Left hindlimb (tissue), 1 donor: Measurements from ENCODE around the gene C8A.

ENCODE experiments used
- DNase-seq: peaks from one replicate; pipeline ENCODE4 v3.0.0-alpha.2; 2018

Gene C8A

DNA sequence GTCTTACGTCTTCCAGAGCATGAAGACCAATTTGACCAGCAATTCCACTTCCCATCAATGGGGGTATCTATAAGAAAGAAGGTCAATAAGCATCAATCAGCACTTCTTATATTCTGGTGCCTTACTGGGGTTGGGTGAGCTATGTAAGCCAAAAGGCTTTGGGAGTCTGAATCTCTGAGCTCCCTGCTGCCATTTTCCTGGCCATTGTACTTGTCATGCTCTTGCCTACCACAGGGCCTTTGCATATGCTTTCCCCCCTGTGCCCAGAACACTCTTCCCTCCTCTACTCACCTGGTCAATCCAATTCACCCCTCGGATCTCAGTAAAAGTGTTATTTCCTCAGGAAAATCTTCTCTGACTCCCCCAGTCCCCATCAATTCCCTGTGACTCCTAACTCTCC lies 74.9 kb downstream of the C8A start:
- DNase-seq = no peak

- DNase-seq = no peak
Measured at GRCh38 chr1:56931211-56931610, 76.6 kb downstream of the C8A start.

DNA sequence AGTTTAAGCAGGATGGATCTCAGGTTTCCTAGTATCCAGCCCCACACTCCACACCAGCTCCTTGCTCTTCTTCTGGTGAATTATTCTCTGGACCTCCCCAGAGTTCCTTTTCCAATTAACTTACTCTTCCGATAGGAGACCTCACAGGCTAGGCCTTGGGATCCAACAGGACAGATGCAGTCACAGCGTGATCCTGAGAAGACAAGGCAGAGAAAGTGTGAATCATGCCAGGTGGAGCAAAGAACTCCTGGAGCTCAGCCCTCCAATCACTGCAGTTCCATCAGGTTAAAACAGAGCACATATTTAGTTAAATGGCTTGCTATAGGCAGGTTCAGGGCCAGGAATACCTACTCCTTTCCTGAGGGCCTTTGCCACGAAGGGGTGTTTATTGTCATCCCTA lies 77.1 kb downstream of the C8A start:
- no peak for DNase-seq

GRCh38 chr1:56933161-56933560 lies 78.6 kb downstream of the C8A start:
- DNase-seq = no peak

GRCh38 chr1:56933606-56934005 lies 79.0 kb downstream of the C8A start:
- no peak for DNase-seq

GRCh38 chr1:56934430-56935060 lies 79.9 kb downstream of the C8A start:
- DNase-seq = no peak

DNA sequence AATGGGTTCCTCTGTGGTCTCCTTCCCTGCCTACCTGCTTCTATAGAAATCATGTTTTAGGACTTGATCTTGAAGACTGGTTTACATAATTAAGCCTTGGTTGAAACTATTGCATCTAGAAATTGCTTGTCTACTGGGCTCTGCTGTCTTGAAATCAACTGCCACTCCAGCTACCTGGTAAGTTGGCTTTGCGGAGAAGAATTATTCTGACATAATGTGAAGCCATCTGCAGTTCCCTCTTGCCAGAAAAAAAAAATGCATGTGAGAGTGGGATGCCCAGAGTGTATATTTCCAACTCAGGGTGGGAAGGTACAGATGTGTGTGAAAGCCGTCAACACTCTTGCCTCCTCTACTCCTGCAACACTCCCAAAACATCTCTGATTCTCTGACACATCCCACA lies 84.0 kb downstream of the C8A start:
- no peak for DNase-seq

GRCh38 chr1:56939209-56939608 lies 84.6 kb downstream of the C8A start:
- DNase-seq = no peak

GRCh38 chr1:56940039-56940438 lies 85.4 kb downstream of the C8A start:
- no peak for DNase-seq

- no peak for DNase-seq
Measured at GRCh38 chr1:56948403-56949023, 93.9 kb downstream of the C8A start.

- DNase-seq = no peak
Measured at GRCh38 chr1:56952501-56952900, 97.9 kb downstream of the C8A start.

- DNase-seq = no peak
Measured at GRCh38 chr1:56953386-56953785, 98.8 kb downstream of the C8A start.

- no peak for DNase-seq
Measured at GRCh38 chr1:56954664-56955063, 100.1 kb downstream of the C8A start.

GRCh38 chr1:56957931-56958330 lies 103.3 kb downstream of the C8A start:
- DNase-seq = no peak

DNA sequence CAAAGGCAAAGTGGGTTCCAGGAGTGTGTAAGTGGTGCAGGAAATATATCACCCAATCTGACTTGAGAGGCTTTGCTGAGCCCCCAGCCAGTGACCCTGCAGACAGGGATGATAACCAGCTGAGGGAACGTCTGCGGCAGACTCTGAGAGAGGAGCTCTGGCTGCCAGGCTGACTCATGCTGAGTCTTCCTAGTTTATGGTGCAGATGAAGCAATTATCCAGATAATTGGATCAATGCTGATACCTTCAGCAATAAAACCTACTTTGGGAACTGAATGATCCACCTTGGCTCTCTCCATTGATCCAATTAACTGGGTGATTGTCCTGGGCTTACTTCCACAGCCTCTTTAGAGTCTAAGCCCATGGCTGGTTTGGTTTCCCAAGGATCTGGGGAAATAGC lies 103.9 kb downstream of the C8A start:
- no peak for DNase-seq

DNA sequence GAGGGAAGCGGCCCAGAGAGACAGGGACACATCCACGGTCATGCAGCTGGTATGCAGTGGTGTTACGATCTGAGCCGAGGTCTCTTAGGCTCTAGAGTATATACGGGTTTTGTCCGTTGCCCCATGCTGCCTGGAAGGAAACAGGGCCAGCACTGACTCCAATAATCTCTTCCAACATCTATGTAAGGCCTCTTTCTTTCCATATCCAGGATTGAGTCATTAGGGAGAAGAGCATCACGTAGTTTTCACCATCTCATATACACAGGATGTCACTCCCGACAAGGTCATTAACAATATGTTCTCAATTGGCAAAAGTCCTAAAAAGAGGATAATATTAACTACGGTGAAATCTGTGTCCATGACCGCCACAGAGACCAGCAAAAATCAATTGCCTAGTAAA lies 106.8 kb downstream of the C8A start:
- no peak for DNase-seq

GRCh38 chr1:56963667-56964066 lies 109.1 kb downstream of the C8A start:
- DNase-seq = no peak

GRCh38 chr1:56964349-56965017 lies 109.9 kb downstream of the C8A start:
- DNase-seq = no peak

DNA sequence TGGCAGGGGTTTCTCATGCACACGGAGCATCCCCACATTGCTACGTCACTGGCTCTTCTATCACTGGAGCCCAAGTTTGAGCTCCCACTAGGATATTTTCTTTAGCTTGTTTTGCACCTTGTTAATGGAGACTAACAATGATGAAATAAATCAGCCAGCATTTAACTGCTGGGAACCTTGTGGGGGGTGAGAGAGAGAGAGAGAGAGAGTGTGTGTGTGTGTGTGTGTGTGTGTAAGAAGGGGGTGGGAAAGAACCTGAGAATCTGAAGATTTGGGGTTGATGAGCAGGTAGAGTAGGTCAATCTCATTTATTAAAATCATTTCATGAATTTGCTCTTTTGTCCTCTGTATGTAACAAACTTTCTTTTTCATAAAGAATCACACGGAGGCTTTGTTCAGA lies 110.6 kb downstream of the C8A start:
- DNase-seq = no peak

- no peak for DNase-seq
Measured at GRCh38 chr1:56965916-56966697, 111.5 kb downstream of the C8A start, which contains the start of gene C8B. Gene C8B (minus strand): TSS chr1:56966015. CDS start chr1:56965948, 67 bp downstream.

GRCh38 chr1:56966698-56966999 lies 112.1 kb downstream of the C8A start:
- no peak for DNase-seq

DNA sequence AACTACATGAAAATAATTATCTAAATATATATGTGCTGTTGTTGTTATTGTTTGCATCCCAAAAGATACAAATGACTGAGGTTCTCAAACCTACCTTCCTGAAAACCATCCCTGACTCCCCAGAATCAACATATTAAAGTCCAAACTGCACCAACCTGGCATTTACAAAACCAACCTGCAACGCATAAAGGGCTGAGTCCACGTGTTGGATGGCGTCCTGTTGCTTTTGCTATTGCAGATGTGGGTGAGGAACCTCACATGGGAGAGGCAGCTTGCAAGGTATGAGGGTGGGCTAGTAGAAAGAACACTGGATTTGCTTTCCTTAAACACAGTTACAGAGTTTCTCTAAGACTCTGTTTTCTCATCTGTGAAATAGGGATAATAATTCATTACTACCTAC lies 112.8 kb downstream of the C8A start:
- no peak for DNase-seq
